Naive thymus-derived CD8-positive, alpha-beta T cell (primary cell): ENCODE data around the gene SLC17A7. TPM values are rescaled to one million over a fixed set of nuclear protein-coding genes. Genes with fewer than 3 reads are reported as not detected.
"Not testable (repeated sequence)": the region's sequence is repeated elsewhere in the genome, so short reads cannot be mapped to it uniquely, and the experiment has no call there.

Experiments
- ATAC-seq, 2 donors: fragments of 150-1000 bp; cut with Tn5 transposase in 1 of 2; sonication (Bioruptor Pico), chemical (Tn5 transposase) in 1 of 2; 1 replicate in 1 of 2; 2 replicates in 1 of 2; pipeline ENCODE4 v1.10.0; 2021; ENCODE audit warnings: mild to moderate bottlenecking in 2 of 2, moderate library complexity in 2 of 2
- POLR2A ChIA-PET: fragments of 350-600 bp; sonication (Branson Sonifier 250); formaldehyde crosslinking; loops from one replicate; lab custom pipeline; 2021; ENCODE audit warnings: antibody characterized with exemption; lab: Charles Lee
- DNase-seq, 10 donors: peaks; one replicate each; pipeline versions ENCODE4 v3.0.0 to v3.0.0-alpha.2; 2020 to 2022
- H3K27ac Mint-ChIP-seq, 10 donors: one replicate each; pipeline ENCODE4 v1.8.0; 2020 to 2022; ENCODE audit warnings: mild to moderate bottlenecking in 10 of 10, mixed read lengths in 10 of 10, moderate library complexity in 4 of 10, inconsistent platforms in 1 of 10
- H3K27me3 Mint-ChIP-seq, 5 donors: one replicate each; pipeline ENCODE4 v1.8.0; 2021 to 2022; ENCODE audit warnings: mixed read lengths in 5 of 5
- H3K36me3 Mint-ChIP-seq, 3 donors: one replicate each; pipeline ENCODE4 v1.8.0; 2020 to 2022; ENCODE audit warnings: mixed read lengths in 3 of 3, mild to moderate bottlenecking in 2 of 3, inconsistent platforms in 1 of 3
- H3K4me1 Mint-ChIP-seq, 4 donors: one replicate each; pipeline ENCODE4 v1.8.0; 2021 to 2022; ENCODE audit warnings: mixed read lengths in 4 of 4
- H3K4me3 Mint-ChIP-seq, 10 donors: one replicate each; pipeline ENCODE4 v1.8.0; 2020 to 2022; ENCODE audit warnings: mild to moderate bottlenecking in 10 of 10, mixed read lengths in 10 of 10, moderate library complexity in 6 of 10, inconsistent platforms in 1 of 10
- H3K9me3 Mint-ChIP-seq, 9 donors: one replicate each; pipeline ENCODE4 v1.8.0; 2020 to 2022; ENCODE audit warnings: mixed read lengths in 9 of 9, mild to moderate bottlenecking in 3 of 9, inconsistent platforms in 1 of 9, moderate library complexity in 1 of 9
- polyA plus RNA-seq, 3 donors: library from polyadenylated mRNA; unstranded; fragments of 300-500 nt; fragmentation: Illumina TruSeq; gene quantifications; one replicate each; pipeline ENCODE4 v1.2.3, GENCODE V29; 2021
- total RNA-seq, 8 experiments: library from RNA in 2 of 8; stranded (reverse) in 2 of 8; gene quantifications; one replicate each; pipeline ENCODE4 v1.2.3 and lab custom pipeline; 2021 to 2026

The SLC17A7 gene
- total and polyA plus RNA-seq, 5 experiments from 2014 or later: 0.27 to 0.73 TPM; not detected in 3

- ATAC-seq: peak; percentile 74 to 83
- H3K36me3 Mint-ChIP-seq: peaks cover 0 to 17% (median 3%) of the 10 kb centered on the region in 3 donors
Measured at GRCh38 chr19:49468746-49469447, 27.6 kb upstream of the SLC17A7 start.

GRCh38 chr19:49468199-49468598 lies 26.9 kb upstream of the SLC17A7 start:
- peaks cover 14 to 52% (median 42%) of the 10 kb centered on the region in 4 donors for H3K4me1 Mint-ChIP-seq
- no peaks in the 10 kb centered on the region for H3K27me3 Mint-ChIP-seq
- H3K36me3 Mint-ChIP-seq: peaks cover 0 to 17% (median 3%) of the 10 kb centered on the region in 3 donors
- no peak for ATAC-seq
- DNase-seq: no peak
- H3K4me3 Mint-ChIP-seq: peak overlapping the region in 6 of 10 donors; percentile 22 to 98 (median 80)
- no peaks in the 10 kb centered on the region for H3K9me3 Mint-ChIP-seq
- H3K27ac Mint-ChIP-seq: peak overlapping the region; percentile 98 to 100 (median 100)
- POLR2A ChIA-PET: interaction anchor here (1.2 to 11.3 kb wide), 4 partner anchors 8 to 67 kb away, joined by 4 to 321 read pairs (median 7); partner anchors contain the start of genes ALDH16A1 and PIH1D1

More at GRCh38 chr19:49468746-49469447, 27.6 kb upstream of the SLC17A7 start:
- no peaks in the 10 kb centered on the region for H3K27me3 Mint-ChIP-seq
- POLR2A ChIA-PET: interaction anchor here (1.0 to 11.3 kb wide), 14 partner anchors 9 to 208 kb away, joined by 3 to 321 read pairs (median 8); partner anchors contain the start of genes ALDH16A1, PIH1D1, PRMT1 and RPL13A
- H3K9me3 Mint-ChIP-seq: no peaks in the 10 kb centered on the region
- H3K4me3 Mint-ChIP-seq: peak overlapping the region; percentile 52 to 98 (median 84)
- DNase-seq: peak; percentile 58 to 98 (median 92)
- H3K27ac Mint-ChIP-seq: peak overlapping the region; percentile 98 to 100 (median 100)
- peaks cover 14 to 59% (median 48%) of the 10 kb centered on the region in 4 donors for H3K4me1 Mint-ChIP-seq

GRCh38 chr19:49465371-49465770 lies 24.0 kb upstream of the SLC17A7 start:
- Mint-ChIP-seq H3K4me1 (peaks cover 7 to 27% (median 21%) of the 10 kb centered on the region in 4 donors), H3K27me3 (no peaks in the 10 kb centered on the region), H3K36me3 (peaks cover 0 to 22% (median 3%) of the 10 kb centered on the region in 3 donors), H3K27ac (peak overlapping the region; percentile 47 to 95 (median 72)), H3K4me3 (no peak overlapping the region), H3K9me3 (no peaks in the 10 kb centered on the region)
- ATAC-seq (no peak), DNase-seq (no peak)
- POLR2A ChIA-PET: interaction anchor here (0.9 to 11.3 kb wide), 2 partner anchors 12 to 34 kb away, joined by 3 to 321 read pairs; partner anchors contain the start of genes ALDH16A1 and PIH1D1

GRCh38 chr19:49463960-49464740 lies 22.8 kb upstream of the SLC17A7 start:
- ATAC-seq: no peak
- POLR2A ChIA-PET: interaction anchor here (11.3 kb wide), 1 partner anchor 11 kb away, joined by 321 read pairs; the partner anchor contains the start of genes ALDH16A1 and PIH1D1
- Mint-ChIP-seq H3K27me3 (no peaks in the 10 kb centered on the region), H3K4me1 (peaks cover 3 to 16% (median 12%) of the 10 kb centered on the region in 4 donors), H3K4me3 (no peak overlapping the region), H3K36me3 (peaks cover 0 to 29% (median 3%) of the 10 kb centered on the region in 3 donors), H3K27ac (peak overlapping the region in 7 of 10 donors; percentile 24 to 95 (median 79)), H3K9me3 (no peaks in the 10 kb centered on the region)
- DNase-seq: no peak

GRCh38 chr19:49462492-49462891 lies 21.2 kb upstream of the SLC17A7 start:
- ATAC-seq (no peak), DNase-seq (no peak)
- Mint-ChIP-seq H3K4me1 (peaks cover 0 to 11% (median 2%) of the 10 kb centered on the region in 4 donors), H3K9me3 (no peaks in the 10 kb centered on the region), H3K27me3 (no peaks in the 10 kb centered on the region), H3K36me3 (peaks cover 0 to 26% (median 0%) of the 10 kb centered on the region in 3 donors), H3K4me3 (no peak overlapping the region), H3K27ac (peak overlapping the region in 6 of 10 donors; percentile 2 to 90 (median 50))
- POLR2A ChIA-PET: no interaction called here

GRCh38 chr19:49461656-49462055 lies 20.3 kb upstream of the SLC17A7 start:
- Mint-ChIP-seq H3K9me3 (no peaks in the 10 kb centered on the region), H3K27ac (no peak overlapping the region), H3K27me3 (no peaks in the 10 kb centered on the region), H3K4me1 (peaks cover 0 to 13% (median 5%) of the 10 kb centered on the region in 4 donors), H3K4me3 (no peak overlapping the region), H3K36me3 (peaks cover 0 to 33% (median under 1%) of the 10 kb centered on the region in 3 donors)
- ATAC-seq (no peak), DNase-seq (no peak)
- POLR2A ChIA-PET: interaction anchor here (0.9 kb wide), 1 partner anchor 10 kb away, joined by 8 read pairs; the partner anchor contains the start of gene PIH1D1

- not testable (repeated sequence) for H3K4me3 Mint-ChIP-seq, DNase-seq, ATAC-seq, H3K27ac Mint-ChIP-seq, H3K9me3 Mint-ChIP-seq, H3K27me3 Mint-ChIP-seq
- Mint-ChIP-seq H3K36me3 (peaks cover 0 to 35% (median 6%) of the 10 kb centered on the region in 3 donors), H3K4me1 (peaks cover 0 to 16% (median 7%) of the 10 kb centered on the region in 4 donors)
- POLR2A ChIA-PET: interaction anchor here (0.9 kb wide), 2 partner anchors 10 to 18 kb away, joined by 3 to 8 read pairs; partner anchors contain the start of gene PIH1D1
Measured at GRCh38 chr19:49461130-49461529, 19.8 kb upstream of the SLC17A7 start.

- no peak overlapping the region for H3K4me3 Mint-ChIP-seq
- no peaks in the 10 kb centered on the region for H3K9me3 Mint-ChIP-seq
- POLR2A ChIA-PET: interaction anchor here (1.0 to 1.5 kb wide), 3 partner anchors 10 to 40 kb away, joined by 3 to 5 read pairs (median 3); partner anchors contain the start of gene FLT3LG
- H3K36me3 Mint-ChIP-seq: peaks cover 0 to 37% (median 8%) of the 10 kb centered on the region in 3 donors
- no peaks in the 10 kb centered on the region for H3K27me3 Mint-ChIP-seq
- DNase-seq (no peak), ATAC-seq (no peak)
- H3K27ac Mint-ChIP-seq: peak overlapping the region in 2 of 10 donors; percentile 21 to 25
- peaks cover 0 to 26% (median 11%) of the 10 kb centered on the region in 4 donors for H3K4me1 Mint-ChIP-seq
Measured at GRCh38 chr19:49459388-49459787, 18.1 kb upstream of the SLC17A7 start.

- DNase-seq: no peak
- POLR2A ChIA-PET: interaction anchor here (0.6 to 12.3 kb wide), 4 partner anchors 10 to 301 kb away, joined by 3 to 321 read pairs (median 4); partner anchors contain the start of gene FLT3LG
- H3K36me3 Mint-ChIP-seq: peaks cover 0 to 32% (median 8%) of the 10 kb centered on the region in 3 donors
- ATAC-seq: no peak
- no peaks in the 10 kb centered on the region for H3K27me3 Mint-ChIP-seq
- no peaks in the 10 kb centered on the region for H3K9me3 Mint-ChIP-seq
- H3K27ac Mint-ChIP-seq: peak overlapping the region in 1 of 10 donors; percentile 19
- H3K4me1 Mint-ChIP-seq: peaks cover 3 to 34% (median 19%) of the 10 kb centered on the region in 4 donors
- H3K4me3 Mint-ChIP-seq: no peak overlapping the region
Measured at GRCh38 chr19:49458567-49458903, 17.2 kb upstream of the SLC17A7 start.

- no peaks in the 10 kb centered on the region for H3K9me3 Mint-ChIP-seq
- H3K4me1 Mint-ChIP-seq: peaks cover 12 to 48% (median 39%) of the 10 kb centered on the region in 4 donors
- H3K4me3 Mint-ChIP-seq: peak overlapping the region in 5 of 10 donors; percentile 7 to 75 (median 33)
- no peak for ATAC-seq
- peak overlapping the region in 7 of 10 donors; percentile 8 to 87 (median 50) for H3K27ac Mint-ChIP-seq
- POLR2A ChIA-PET: interaction anchor here (12.3 kb wide), 1 partner anchor 13 kb away, joined by 321 read pairs; the partner anchor contains the start of gene FLT3LG
- DNase-seq: no peak
- no peaks in the 10 kb centered on the region for H3K27me3 Mint-ChIP-seq
- peaks cover 0 to 34% (median 8%) of the 10 kb centered on the region in 3 donors for H3K36me3 Mint-ChIP-seq
Measured at GRCh38 chr19:49456326-49456725, 15.0 kb upstream of the SLC17A7 start.

- ATAC-seq (no peak), DNase-seq (no peak)
- Mint-ChIP-seq H3K4me3 (peak overlapping the region in 6 of 10 donors; percentile 7 to 75 (median 39)), H3K27ac (peak overlapping the region in 6 of 10 donors; percentile 36 to 87 (median 56)), H3K27me3 (no peaks in the 10 kb centered on the region), H3K9me3 (no peaks in the 10 kb centered on the region), H3K36me3 (peaks cover 0 to 33% (median 8%) of the 10 kb centered on the region in 3 donors), H3K4me1 (peaks cover 12 to 52% (median 43%) of the 10 kb centered on the region in 4 donors)
- POLR2A ChIA-PET: interaction anchor here (0.9 to 12.3 kb wide), 2 partner anchors 13 to 40 kb away, joined by 3 to 321 read pairs; partner anchors contain the start of genes FLT3LG and RPS11
Measured at GRCh38 chr19:49455773-49456172, 14.4 kb upstream of the SLC17A7 start.
